Keratinocyte (primary cell): ENCODE results near the gene SOWAHB.

Experiments
- CTCF ChIP-seq, 3 experiments: IDR thresholded peaks in 1 of 3; conservative IDR thresholded peaks in 1 of 3; optimal IDR thresholded peaks in 1 of 3; 2 replicates in 2 of 3; 3 replicates in 1 of 3; pipeline versions ENCODE3 to v1.5.1; 2011; ENCODE audit warnings: low read length in 3 of 3, mild to moderate bottlenecking in 3 of 3, moderate library complexity in 2 of 3, control low read depth in 1 of 3, inconsistent platforms in 1 of 3; ENCODE audit not compliant: insufficient read depth in 2 of 3; ENCODE audit errors: extremely low read depth in 1 of 3
- EZH2 ChIP-seq: IDR thresholded peaks from one replicate; pipeline ENCODE4 v1.6.1; 2012; ENCODE audit warnings: inconsistent platforms, mild to moderate bottlenecking, low read length, moderate library complexity

- TF ChIP-seq CTCF (optimal IDR thresholded peaks at IDR 0.05 in 1 of 3, IDR thresholded peaks at IDR 0.05 in 1 of 3, conservative IDR thresholded peaks at IDR 0.05 in 1 of 3; ENCODE audit: extremely low read depth in 1 of 3, insufficient read depth in 2 of 3, low read length in 3 of 3) (no peak), EZH2 (no peak)
These were observed 3.2 kb downstream of the SOWAHB start for GRCh38 chr4:76894537-76895255.
